ENCODE data around the gene FOXP1.

- TF ChIP-seq, protein P1, sequence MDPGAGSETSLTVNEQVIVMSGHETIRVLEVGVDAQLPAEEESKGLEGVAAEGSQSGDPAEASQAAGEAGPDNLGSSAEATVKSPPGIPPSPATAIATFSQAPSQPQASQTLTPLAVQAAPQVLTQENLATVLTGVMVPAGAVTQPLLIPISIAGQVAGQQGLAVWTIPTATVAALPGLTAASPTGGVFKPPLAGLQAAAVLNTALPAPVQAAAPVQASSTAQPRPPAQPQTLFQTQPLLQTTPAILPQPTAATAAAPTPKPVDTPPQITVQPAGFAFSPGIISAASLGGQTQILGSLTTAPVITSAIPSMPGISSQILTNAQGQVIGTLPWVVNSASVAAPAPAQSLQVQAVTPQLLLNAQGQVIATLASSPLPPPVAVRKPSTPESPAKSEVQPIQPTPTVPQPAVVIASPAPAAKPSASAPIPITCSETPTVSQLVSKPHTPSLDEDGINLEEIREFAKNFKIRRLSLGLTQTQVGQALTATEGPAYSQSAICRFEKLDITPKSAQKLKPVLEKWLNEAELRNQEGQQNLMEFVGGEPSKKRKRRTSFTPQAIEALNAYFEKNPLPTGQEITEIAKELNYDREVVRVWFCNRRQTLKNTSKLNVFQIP (CRISPR knock-in tag; IDR thresholded peaks at IDR 0.05; ENCODE audit: borderline replicate concordance, low read depth), result no peak
- no peak for TF ChIP-seq CREB5 (CRISPR knock-in tag; IDR thresholded peaks at IDR 0.05; ENCODE audit: low read depth)
- no peak for TF ChIP-seq ESRRG (CRISPR knock-in tag; IDR thresholded peaks at IDR 0.05)
- TF ChIP-seq, protein P2, sequence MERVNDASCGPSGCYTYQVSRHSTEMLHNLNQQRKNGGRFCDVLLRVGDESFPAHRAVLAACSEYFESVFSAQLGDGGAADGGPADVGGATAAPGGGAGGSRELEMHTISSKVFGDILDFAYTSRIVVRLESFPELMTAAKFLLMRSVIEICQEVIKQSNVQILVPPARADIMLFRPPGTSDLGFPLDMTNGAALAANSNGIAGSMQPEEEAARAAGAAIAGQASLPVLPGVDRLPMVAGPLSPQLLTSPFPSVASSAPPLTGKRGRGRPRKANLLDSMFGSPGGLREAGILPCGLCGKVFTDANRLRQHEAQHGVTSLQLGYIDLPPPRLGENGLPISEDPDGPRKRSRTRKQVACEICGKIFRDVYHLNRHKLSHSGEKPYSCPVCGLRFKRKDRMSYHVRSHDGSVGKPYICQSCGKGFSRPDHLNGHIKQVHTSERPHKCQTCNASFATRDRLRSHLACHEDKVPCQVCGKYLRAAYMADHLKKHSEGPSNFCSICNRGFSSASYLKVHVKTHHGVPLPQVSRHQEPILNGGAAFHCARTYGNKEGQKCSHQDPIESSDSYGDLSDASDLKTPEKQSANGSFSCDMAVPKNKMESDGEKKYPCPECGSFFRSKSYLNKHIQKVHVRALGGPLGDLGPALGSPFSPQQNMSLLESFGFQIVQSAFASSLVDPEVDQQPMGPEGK (CRISPR knock-in tag; IDR thresholded peaks at IDR 0.05; ENCODE audit: borderline replicate concordance), result no peak
- no peak for TF ChIP-seq TOX (CRISPR knock-in tag; IDR thresholded peaks at IDR 0.05; ENCODE audit: borderline replicate concordance)
- TF ChIP-seq TSHZ2 (CRISPR knock-in tag; IDR thresholded peaks at IDR 0.05), result no peak
- TF ChIP-seq CSDC2 (CRISPR knock-in tag; IDR thresholded peaks at IDR 0.05), result no peak
- no peak for TF ChIP-seq RARB (CRISPR knock-in tag; IDR thresholded peaks at IDR 0.05)
- TF ChIP-seq TCF4 (CRISPR knock-in tag; IDR thresholded peaks at IDR 0.05; ENCODE audit: borderline replicate concordance), result no peak
- no peak for TF ChIP-seq PPARA (CRISPR knock-in tag; IDR thresholded peaks at IDR 0.05; ENCODE audit: borderline replicate concordance)
- TF ChIP-seq BACH2 (CRISPR knock-in tag; IDR thresholded peaks at IDR 0.05; ENCODE audit: borderline replicate concordance), result no peak
- no peak for TF ChIP-seq ZC3H10 (CRISPR knock-in tag; IDR thresholded peaks at IDR 0.05)
- TF ChIP-seq SNAI2 (CRISPR knock-in tag; IDR thresholded peaks at IDR 0.05), result no peak
- TF ChIP-seq ZFP3 (CRISPR knock-in tag; IDR thresholded peaks at IDR 0.05), result no peak
These were observed 510.5 kb downstream of the FOXP1 start for GRCh38 chr3:71072986-71073385.

Measured in SK-N-SH treated with all-trans-retinoic acid at 6 μM for 48 hours (cell line).